K562 (cell line): ENCODE measurements around the gene FHIT. TPM values are rescaled to one million over a fixed set of nuclear protein-coding genes. Genes with fewer than 3 reads are reported as not detected.

Experiments
- ATAC-seq: fragments of 200-7000 bp; cut with Tn5 transposase; 3 replicates; pipeline ENCODE4 v1.9.1; 2020; ENCODE audit warnings: moderate library complexity
- BruUV-seq: library from RNA; stranded (reverse); fragments of 400-500 nt; replicated peaks from 2 replicates; lab custom pipeline; 2021; lab: Mats Ljungman, UMichigan
- CTCF ChIA-PET: fragments of 300-600 bp; formaldehyde crosslinking; extraction: SDS; loops from one replicate; lab custom pipeline; 2021; ENCODE audit warnings: low intra/inter-chr PET ratio; lab: Yijun Ruan, JAX
- POLR2A ChIA-PET: fragments of 300-600, 350-650 bp; sonication (Branson Sonifier 250); formaldehyde crosslinking; extraction: SDS; loops from one replicate; lab custom pipeline; 2021; ENCODE audit warnings: antibody characterized with exemption, inconsistent platforms; lab: Yijun Ruan, JAX
- DNase-seq, 4 experiments: peaks; one replicate each; pipeline versions ENCODE4 v3.0.0 to v3.0.0-alpha.2; 2011 to 2018; ENCODE audit warnings: low spot score in 3 of 4, mixed read lengths in 3 of 4; ENCODE audit errors: extremely low read depth in 1 of 4
- FAIRE-seq: peaks from 2 replicates; lab custom pipeline; 2011; peaks lifted over from hg19 to GRCh38; lab: Jason Lieb, UNC
- H2AFZ ChIP-seq: 2 replicates; pipeline ENCODE4 v1.6.0; 2011; ENCODE audit warnings: low read depth, low read length, control low read depth, inconsistent platforms
- H3K27ac ChIP-seq: fragments of 200-600 bp; 3 replicates; pipeline ENCODE4 v1.8.0; 2011; ENCODE audit warnings: low read depth, mild to moderate bottlenecking, control low read depth, inconsistent platforms, low read length, moderate library complexity, mixed read lengths; ENCODE audit errors: extremely low read depth
- H3K27me3 ChIP-seq, 2 experiments: fragments of 300-600 bp in 1 of 2; 2 replicates in 1 of 2; 3 replicates in 1 of 2; pipeline versions ENCODE4 v1.6.0 to v1.8.0; 2011; ENCODE audit warnings: inconsistent platforms in 2 of 2, low read length in 2 of 2, mild to moderate bottlenecking in 1 of 2, mixed read lengths in 1 of 2, moderate library complexity in 1 of 2; ENCODE audit not compliant: control insufficient read depth in 2 of 2, insufficient read depth in 2 of 2
- H3K36me3 ChIP-seq: fragments of 300-600 bp; 3 replicates; pipeline ENCODE4 v1.8.0; 2011; ENCODE audit warnings: mild to moderate bottlenecking, low read length, inconsistent platforms; ENCODE audit not compliant: control insufficient read depth, insufficient read depth
- H3K4me1 ChIP-seq, 2 experiments: fragments of 200-600 bp in 1 of 2; replicated peaks in 1 of 2; 2 replicates in 1 of 2; 3 replicates in 1 of 2; pipeline versions ENCODE4 v1.5.1 to v1.8.0; 2011; ENCODE audit warnings: inconsistent platforms in 2 of 2, low read length in 2 of 2, mild to moderate bottlenecking in 1 of 2, mixed read lengths in 1 of 2, moderate library complexity in 1 of 2; ENCODE audit not compliant: control insufficient read depth in 2 of 2, insufficient read depth in 2 of 2
- H3K4me2 ChIP-seq: 2 replicates; pipeline ENCODE4 v1.6.1; 2011; ENCODE audit warnings: low read length, control low read depth, inconsistent platforms, mixed read lengths; ENCODE audit not compliant: insufficient read depth
- H3K4me3 ChIP-seq: fragments of 200-600 bp; sonication (generic), shearing (Covaris generic); 2 replicates; pipeline ENCODE4 v1.5.1; 2016; ENCODE audit warnings: control low read depth, inconsistent platforms
- H3K79me2 ChIP-seq: fragments of 200-600 bp; 3 replicates; pipeline ENCODE4 v1.8.0; 2011; ENCODE audit warnings: low read length, inconsistent platforms; ENCODE audit not compliant: control insufficient read depth, insufficient read depth
- H3K9ac ChIP-seq, 2 experiments: 2 replicates each; pipeline versions ENCODE4 v1.6.0 to v1.6.1; 2011; ENCODE audit warnings: low read depth in 2 of 2, low read length in 2 of 2, control low read depth in 1 of 2, inconsistent platforms in 1 of 2, mild to moderate bottlenecking in 1 of 2, mixed read lengths in 1 of 2; ENCODE audit not compliant: insufficient read depth in 1 of 2
- H3K9me1 ChIP-seq: one replicate; pipeline ENCODE4 v1.6.0; 2011; ENCODE audit warnings: inconsistent platforms, mild to moderate bottlenecking, low read length, moderate library complexity; ENCODE audit not compliant: control insufficient read depth, insufficient read depth
- H3K9me3 ChIP-seq: replicated peaks from 2 replicates; pipeline ENCODE4 v1.5.1; 2011; ENCODE audit warnings: low read depth, low read length, inconsistent platforms; ENCODE audit not compliant: control insufficient read depth, insufficient read depth
- H4K20me1 ChIP-seq: replicated peaks from 2 replicates; pipeline ENCODE4 v1.6.1; 2011; ENCODE audit warnings: low read length, inconsistent platforms, mixed read lengths; ENCODE audit not compliant: control insufficient read depth, insufficient read depth
- HNRNPH1 ChIP-seq: fragments of 200-400 bp; formaldehyde crosslinking; optimal IDR thresholded peaks from 2 replicates; pipeline ENCODE3; 2017; ENCODE audit warnings: low read depth, mild to moderate bottlenecking, low read length, moderate library complexity
- ID3 ChIP-seq, 2 experiments: fragments of 250-450 bp in 1 of 2; fragments of 450-650 bp in 1 of 2; sonication (Bioruptor Pico) in 1 of 2; IDR thresholded peaks; 2 replicates each; pipeline versions ENCODE4 v1.6.1 to v1.8.0; 2016 to 2021; ENCODE audit warnings: mild to moderate bottlenecking in 2 of 2, moderate library complexity in 2 of 2, missing compliant biosample characterization in 1 of 2, missing genetic modification characterization in 1 of 2
- ILF3 ChIP-seq: fragments of 450-650 bp; IDR thresholded peaks from 2 replicates; pipeline ENCODE4 v1.6.1; 2018; ENCODE audit warnings: antibody characterized with exemption, mild to moderate bottlenecking, moderate library complexity, borderline replicate concordance
- POLR2B ChIP-seq: fragments of 450-650 bp; IDR thresholded peaks from 2 replicates; pipeline ENCODE4 v1.6.1; 2018; ENCODE audit warnings: low read depth; ENCODE audit not compliant: partially characterized antibody
- RNF219 ChIP-seq: fragments of 250-450 bp; sonication (Bioruptor Pico); IDR thresholded peaks from 2 replicates; pipeline ENCODE4 v1.5.0; 2022; ENCODE audit warnings: mild to moderate bottlenecking
- SAFB ChIP-seq: fragments of 200-400 bp; formaldehyde crosslinking; IDR thresholded peaks from 2 replicates; pipeline ENCODE4 v1.6.1; 2017; ENCODE audit warnings: low read depth, low read length, borderline replicate concordance
- SRSF3 ChIP-seq: fragments of 200-400 bp; formaldehyde crosslinking; IDR thresholded peaks from 2 replicates; pipeline ENCODE4 v1.6.1; 2016; ENCODE audit warnings: mild to moderate bottlenecking, low read length, moderate library complexity; ENCODE audit not compliant: insufficient read depth
- TGIF2 ChIP-seq: sonication (generic); formaldehyde crosslinking; IDR thresholded peaks from 2 replicates; pipeline ENCODE4 v1.8.1; 2022; ENCODE audit warnings: mild to moderate bottlenecking, missing genetic modification reagents, moderate library complexity
- THRA ChIP-seq: fragments of 450-650 bp; IDR thresholded peaks from 2 replicates; pipeline ENCODE4 v1.6.1; 2017; ENCODE audit warnings: mild to moderate bottlenecking, moderate library complexity
- ZNF134 ChIP-seq: fragments of 250-450 bp; sonication (Bioruptor Pico); conservative IDR thresholded peaks from 2 replicates; pipeline ENCODE4 v1.4.0; 2020
- ZNF197 ChIP-seq: fragments of 200-800 bp; sonication (Bioruptor generic); IDR thresholded peaks from 2 replicates; pipeline ENCODE4 v1.6.1; 2016; ENCODE audit warnings: low read depth, missing genetic modification characterization, missing compliant biosample characterization
- ZNF311 ChIP-seq: fragments of 250-450 bp; sonication (Bioruptor Pico); IDR thresholded peaks from 2 replicates; pipeline ENCODE4 v1.4.0; 2020; ENCODE audit warnings: mild to moderate bottlenecking, moderate library complexity
- ZNF444 ChIP-seq: fragments of 250-450 bp; sonication (Bioruptor Pico); IDR thresholded peaks from 2 replicates; pipeline ENCODE4 v1.4.0; 2020; ENCODE audit warnings: mild to moderate bottlenecking, moderate library complexity
- ZNF655 ChIP-seq: fragments of 250-450 bp; sonication (Bioruptor Pico); IDR thresholded peaks from 2 replicates; pipeline ENCODE4 v1.5.0; 2021
- in situ Hi-C: fragments of 300-500 bp; cut with MboI; formaldehyde crosslinking; loops from 4 replicates; pipeline ENCODE4 v1.15.0; 2018; ENCODE audit warnings: inconsistent platforms, mixed read lengths
- intact Hi-C: fragments of 100-400 bp; cut with micrococcal nuclease; formaldehyde crosslinking; loops from 2 replicates; pipeline ENCODE4 v1.14.2; 2022
- polyA plus RNA-seq, 8 experiments: library from polyadenylated mRNA; depleted of rRNA in 4 of 8; stranded (reverse) in 5 of 8; unstranded in 3 of 8; fragments of >200 nt; fragmentation: Nextera tagmentation in 2 of 8; fragmentation: Illumina TruSeq in 1 of 8; extraction: Ambion mirVana in 2 of 8; extraction: Trizol in 1 of 8; gene quantifications; 2 replicates each; pipeline versions ENCODE4 v1.2.1 to v1.2.3, GENCODE V29; 2011 to 2014; ENCODE audit warnings: inconsistent platforms in 1 of 8, missing spikeins in 1 of 8
- total RNA-seq, 7 experiments: library from RNA; depleted of rRNA in 6 of 7; stranded (reverse); fragments of >200 nt in 6 of 7; fragmentation: Illumina TruSeq in 2 of 7; extraction: Trizol in 2 of 7; gene quantifications; 2 replicates each; pipeline versions ENCODE4 v1.2.1 to v1.2.3, GENCODE V29; 2011 to 2021; ENCODE audit warnings: low replicate concordance in 1 of 7

Gene FHIT
- total and polyA plus RNA-seq, 9 of the 15 experiments (the other 6 are each of a cell fraction or from before 2014, with no cell fraction given): 1.7 to 9.1 (median 4.3) TPM

- no peak for FAIRE-seq
- Histone ChIP-seq H3K27ac (no peak overlapping the region), H3K27me3 (no peaks in the 10 kb centered on the region), H3K4me1 (no peaks in the 10 kb centered on the region), H3K4me3 (no peak overlapping the region), H4K20me1 (no peaks in the 10 kb centered on the region), H3K9me1 (no peaks in the 10 kb centered on the region), H3K36me3 (no peaks in the 10 kb centered on the region), H3K4me2 (no peak overlapping the region), H3K79me2 (no peaks in the 10 kb centered on the region)
- in situ Hi-C loops: no loop called here
- DNase-seq: no peak
- BruUV-seq: no TSS peak
- POLR2A ChIA-PET: no interaction called here
- intact Hi-C loops: no loop called here
- ATAC-seq: no peak
- no peak for TF ChIP-seq SRSF3
- no peak for TF ChIP-seq HNRNPH1
- no peak for TF ChIP-seq ZNF134 (CRISPR knock-in tag)
- no peak for TF ChIP-seq ZNF311 (CRISPR knock-in tag)
- no peak for TF ChIP-seq ZNF197 (CRISPR knock-in tag)
- TF ChIP-seq SAFB: no peak
- TF ChIP-seq ZNF655 (CRISPR knock-in tag): no peak
- no peak for TF ChIP-seq THRA
- TF ChIP-seq ID3 (CRISPR knock-in tag; IDR thresholded peaks at IDR 0.05): no peak
- TF ChIP-seq ID3 (tag; IDR thresholded peaks at IDR 0.05): no peak
- TF ChIP-seq ILF3: no peak
- no peak for TF ChIP-seq TGIF2 (CRISPR knock-in tag)
- no peak for TF ChIP-seq POLR2B
- no peak for TF ChIP-seq RNF219 (CRISPR knock-in tag)
- no peak for TF ChIP-seq ZNF444 (CRISPR knock-in tag)
- TF ChIP-seq, all 486 proteins: peak for 0
- Histone ChIP-seq H3K9me3 (no peaks in the 10 kb centered on the region), H3K9ac (no peak overlapping the region), H2AFZ (no peak overlapping the region)
- CTCF ChIA-PET: no interaction called here
These were observed 384.1 kb downstream of the FHIT start for GRCh38 chr3:60867200-60867599.
